Left lobe of liver (tissue), 2 donors: Measurements from ENCODE around the gene INPP5A. TPM values are rescaled to one million over a fixed set of nuclear protein-coding genes. Genes with fewer than 3 reads are reported as not detected.

ENCODE experiments used
- ATAC-seq: fragments of 200-7000 bp; cut with Tn5 transposase; one replicate; pipeline ENCODE4 v1.9.1; 2020; ENCODE audit warnings: mild to moderate bottlenecking, moderate library complexity
- DNase-seq: peaks from one replicate; pipeline ENCODE4 v3.0.0-alpha.2; 2020; ENCODE audit warnings: low spot score
- total RNA-seq: library from RNA; stranded (reverse); gene quantifications from one replicate; pipeline ENCODE4 v1.2.1, GENCODE V29; 2021
- donor health status: DM: no; HTN: no; CAD: no; lungs with moderate emphysema.
- donor health status: DM: no; HTN: yes; CAD: no.

Gene INPP5A
- total RNA-seq, 1 donor from 2014 or later: 18.3 TPM

- ATAC-seq (no peak), DNase-seq (no peak)
Measured at GRCh38 chr10:132576671-132577349, 39.2 kb downstream of the INPP5A start.

DNA sequence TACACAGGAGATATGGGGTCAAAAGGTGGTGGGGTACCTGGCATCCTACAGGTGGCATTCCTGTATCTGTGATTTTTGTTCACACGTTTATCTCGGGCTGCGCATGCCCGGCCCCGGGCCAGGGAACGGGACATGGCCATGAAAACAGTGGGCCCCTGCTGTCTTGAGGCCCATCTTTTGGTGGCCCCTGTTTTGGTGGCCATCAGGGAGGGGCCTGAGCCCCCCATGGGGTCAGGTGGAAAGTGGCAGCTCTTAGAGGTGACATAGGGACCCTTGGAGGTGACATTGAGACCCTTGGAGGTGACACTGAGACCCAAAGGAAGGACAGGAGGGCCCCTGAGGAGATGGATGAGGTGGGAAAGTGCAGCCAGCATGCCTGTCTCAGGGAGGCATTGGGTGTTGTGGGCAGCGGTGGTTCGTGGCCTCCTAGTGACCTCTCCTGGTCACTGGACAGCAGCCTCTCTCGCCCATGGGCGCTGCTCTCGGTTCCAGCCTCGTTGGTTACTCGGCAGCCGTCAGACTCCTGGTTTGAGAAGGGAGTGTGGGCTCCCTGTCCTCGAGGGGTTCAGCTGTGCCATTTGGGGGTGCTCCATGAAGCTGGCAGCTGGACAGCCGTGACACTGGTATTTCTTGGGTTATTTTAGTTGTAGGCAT lies 39.9 kb downstream of the INPP5A start:
- DNase-seq (peak; percentile 76), ATAC-seq (peak; percentile 82)

DNA sequence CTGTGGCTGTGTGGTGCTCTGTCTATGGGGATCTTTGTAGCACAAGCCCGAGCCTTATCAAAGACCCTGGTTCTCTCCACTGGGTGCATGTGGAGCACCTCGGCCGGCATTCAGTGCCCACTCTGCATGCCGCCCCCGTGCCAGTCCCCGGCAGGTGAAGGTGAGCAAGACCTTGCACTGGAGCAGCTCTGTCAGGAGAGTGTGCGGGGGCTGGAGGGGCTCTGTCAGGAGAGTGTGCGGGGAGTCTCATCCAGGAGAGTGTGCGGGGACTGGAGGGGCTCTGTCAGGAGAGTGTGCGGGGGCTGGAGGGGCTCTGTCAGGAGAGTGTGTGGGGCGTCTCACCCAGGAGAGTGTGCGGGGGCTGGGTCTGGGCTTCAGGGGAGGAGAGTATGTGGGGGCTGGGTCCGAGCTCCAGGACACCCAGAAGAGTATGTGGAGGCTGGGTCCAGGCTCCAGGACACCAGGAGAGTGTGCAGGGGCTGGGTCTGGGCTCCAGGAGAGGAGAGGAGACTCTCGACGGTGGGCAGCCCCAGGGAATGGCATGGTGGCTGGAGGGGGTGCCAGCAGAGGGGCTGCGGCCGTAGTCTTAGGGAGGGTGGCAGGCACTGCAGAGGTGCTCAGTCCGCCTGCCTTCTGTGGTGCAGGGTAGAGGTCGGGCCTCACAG lies 40.8 kb downstream of the INPP5A start:
- ATAC-seq (no peak), DNase-seq (no peak)

DNA sequence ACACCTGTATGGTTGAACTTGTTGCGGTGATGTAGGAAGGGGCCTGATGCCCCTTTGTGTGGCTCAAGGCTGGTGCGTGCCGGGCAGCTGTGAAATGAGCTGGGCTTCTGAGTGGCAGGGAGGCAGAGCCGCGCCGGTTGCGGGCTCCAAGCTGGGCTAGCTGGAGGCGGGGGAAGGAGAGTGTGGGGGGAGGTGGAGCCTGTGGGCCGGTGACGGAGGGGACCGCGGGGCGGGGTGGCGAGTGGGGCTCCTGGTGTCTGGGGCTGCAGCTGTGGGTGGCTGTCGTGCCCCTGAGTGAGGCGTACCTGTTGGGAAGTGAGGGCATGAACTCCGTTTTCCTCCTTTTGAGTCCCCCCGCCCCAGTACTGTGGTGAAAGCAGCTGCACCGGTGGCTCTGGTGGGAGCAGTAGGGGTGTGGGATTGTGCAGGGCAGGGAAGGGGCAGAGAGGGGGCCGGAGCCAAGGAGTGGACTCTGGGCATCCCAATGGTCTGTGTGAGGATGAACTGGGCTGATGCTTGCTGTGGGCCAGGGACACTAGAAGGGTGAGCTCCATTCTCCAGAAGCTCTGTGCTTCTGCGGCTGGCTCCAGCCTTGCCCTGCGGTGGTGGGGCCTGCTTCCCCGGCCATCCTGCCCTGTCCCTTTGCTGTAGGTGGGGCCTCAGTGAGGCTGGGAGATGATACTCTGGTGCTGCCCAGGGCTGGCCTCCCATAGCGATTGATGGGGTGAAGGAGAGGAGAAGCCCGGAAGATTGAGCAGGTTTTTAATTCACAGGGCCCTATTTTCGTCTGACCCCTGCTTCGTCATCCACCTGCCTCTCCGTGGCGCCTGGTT lies 41.7 kb downstream of the INPP5A start:
- no peak for ATAC-seq

GRCh38 chr10:132580143-132580542 lies 42.6 kb downstream of the INPP5A start:
- ATAC-seq: no peak
- DNase-seq: no peak

More for the DNA sequence above, 41.7 kb downstream of the INPP5A start:
- DNase-seq: no peak

- DNase-seq (no peak), ATAC-seq (peak; percentile 47)
Measured at GRCh38 chr10:132580617-132581016, 43.0 kb downstream of the INPP5A start.

DNA sequence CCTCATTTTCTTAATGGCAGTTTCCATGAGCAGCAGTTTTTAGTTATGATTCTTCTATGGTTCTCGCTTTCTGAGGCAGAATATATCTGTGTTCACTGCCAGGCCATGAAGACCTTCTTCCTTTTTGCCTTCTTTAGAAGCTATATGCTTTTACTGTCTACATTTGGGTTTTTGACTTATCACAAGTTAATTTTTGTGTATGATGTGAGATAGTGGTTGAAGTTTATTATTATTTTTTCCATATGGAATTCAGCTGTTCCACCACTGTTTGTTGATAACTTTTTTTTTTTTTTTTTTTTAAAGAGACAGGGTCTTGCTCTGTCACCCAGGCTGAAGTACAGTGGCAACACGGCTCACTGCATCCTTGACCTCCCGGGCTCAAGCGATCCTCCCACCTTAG lies 44.5 kb downstream of the INPP5A start:
- ATAC-seq (no peak), DNase-seq (no peak)

DNA sequence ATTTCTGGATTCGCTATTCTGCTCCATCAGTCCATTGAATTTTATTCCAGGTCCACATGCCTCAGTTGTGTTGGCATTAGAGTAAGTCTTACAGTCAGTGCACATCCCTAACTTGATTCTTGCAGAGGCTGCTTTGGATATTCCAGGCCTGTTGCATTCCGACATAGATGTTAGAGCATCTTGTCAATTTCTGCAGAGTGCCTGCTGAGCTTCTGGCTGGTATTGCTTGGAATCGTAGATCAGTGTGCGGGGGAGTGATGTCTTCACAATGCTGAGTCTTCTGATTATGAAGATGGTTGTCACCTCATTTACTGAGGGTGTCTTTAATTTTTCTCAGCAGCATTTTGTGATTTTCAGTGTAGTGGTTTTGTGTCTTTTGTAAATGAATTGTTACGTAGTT lies 45.2 kb downstream of the INPP5A start:
- DNase-seq: no peak
- no peak for ATAC-seq

GRCh38 chr10:132583456-132583855 lies 45.9 kb downstream of the INPP5A start:
- no peak for DNase-seq
- ATAC-seq: no peak

- no peak for DNase-seq
- no peak for ATAC-seq
Measured at GRCh38 chr10:132584081-132584480, 46.5 kb downstream of the INPP5A start.

- DNase-seq (no peak), ATAC-seq (peak; percentile 4)
Measured at GRCh38 chr10:132585732-132586722, 48.4 kb downstream of the INPP5A start.

DNA sequence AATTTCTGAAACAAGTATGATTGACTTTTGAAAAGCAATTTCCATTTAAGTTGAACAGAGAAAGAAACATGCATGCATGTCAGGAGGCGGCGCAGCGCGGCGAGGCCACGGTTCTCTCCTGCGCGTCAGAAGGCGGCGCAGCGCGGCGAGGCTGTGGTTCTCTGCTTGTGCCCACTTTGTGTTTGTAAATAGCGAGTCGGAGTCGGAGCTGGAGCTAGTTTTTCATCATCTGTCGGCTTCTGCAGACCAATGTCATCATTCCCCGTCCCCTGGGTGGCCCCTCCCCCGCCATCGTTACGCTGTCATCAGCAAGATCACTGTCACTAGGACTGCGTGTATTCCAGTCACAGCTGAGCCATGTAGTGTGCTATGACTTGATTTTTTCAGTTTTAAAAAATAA lies 49.2 kb downstream of the INPP5A start:
- DNase-seq (no peak), ATAC-seq (no peak)

DNA sequence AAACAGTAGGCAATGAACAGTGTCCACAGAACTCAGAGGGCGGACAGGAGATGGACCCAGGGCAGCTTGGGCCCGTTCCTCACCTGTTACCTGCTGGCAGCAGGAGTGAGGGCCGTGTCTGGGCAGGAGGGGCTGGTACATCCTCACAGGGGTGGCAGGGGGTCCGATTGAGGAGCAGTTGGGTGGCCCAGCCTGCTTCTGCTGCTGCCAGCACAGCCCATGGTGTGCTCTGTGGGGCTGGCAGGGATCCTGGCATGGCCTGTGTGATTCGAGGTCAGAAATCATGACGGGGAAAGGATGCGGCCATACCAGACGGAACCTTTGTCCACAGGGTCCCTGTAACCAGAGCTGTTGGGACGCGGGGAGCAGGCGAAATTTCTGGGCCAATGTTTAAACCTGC lies 49.6 kb downstream of the INPP5A start:
- ATAC-seq: no peak
- no peak for DNase-seq

- no peak for DNase-seq
- peak; percentile 12 for ATAC-seq
Measured at GRCh38 chr10:132588301-132589013, 50.9 kb downstream of the INPP5A start.

DNA sequence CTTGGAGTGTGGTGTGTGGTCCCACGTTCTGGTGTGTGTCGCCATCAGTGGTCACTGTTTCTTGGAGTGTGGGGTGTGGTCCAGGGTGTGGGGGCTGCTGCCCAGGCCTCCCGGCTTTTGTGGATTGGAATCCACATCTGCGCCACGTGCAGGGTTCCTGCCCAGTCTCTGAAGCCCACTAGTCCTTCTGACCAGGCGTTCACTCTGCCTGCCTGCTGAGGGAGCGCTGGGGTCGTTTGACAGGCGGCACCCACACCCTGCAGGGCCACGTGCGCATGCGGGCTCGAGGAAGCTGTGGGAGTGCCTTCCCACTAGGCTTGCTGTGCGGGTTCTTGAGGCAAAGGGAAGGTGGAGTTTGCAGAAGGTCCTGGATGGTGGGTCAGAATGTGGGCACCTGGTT lies 51.4 kb downstream of the INPP5A start:
- no peak for ATAC-seq
- DNase-seq: no peak

- DNase-seq: no peak
- no peak for ATAC-seq
Measured at GRCh38 chr10:132589681-132590080, 52.1 kb downstream of the INPP5A start.

- ATAC-seq (no peak), DNase-seq (no peak)
Measured at GRCh38 chr10:132590094-132590751, 52.6 kb downstream of the INPP5A start.

GRCh38 chr10:132590752-132591121 lies 53.1 kb downstream of the INPP5A start:
- ATAC-seq (peak; percentile 32), DNase-seq (no peak)
